Fibroblast of mammary gland (primary cell): ENCODE results near the gene STX5.

Source experiments
- DNase-seq: peaks from one replicate; pipeline ENCODE4 v3.0.0-alpha.2; 2010; ENCODE audit warnings: low read depth
- H3K4me3 ChIP-seq: 2 replicates; pipeline ENCODE4 v1.5.1; 2011; ENCODE audit warnings: low read depth, mild to moderate bottlenecking, low read length, moderate library complexity; ENCODE audit not compliant: control insufficient read depth
- TF ChIP-seq, protein P1 (sequence below): conservative IDR thresholded peaks from 2 replicates; pipeline ENCODE4 v1.5.1; 2011; ENCODE audit warnings: low read depth, low read length, inconsistent platforms; ENCODE audit not compliant: control insufficient read depth, insufficient read depth

Gene STX5

DNA sequence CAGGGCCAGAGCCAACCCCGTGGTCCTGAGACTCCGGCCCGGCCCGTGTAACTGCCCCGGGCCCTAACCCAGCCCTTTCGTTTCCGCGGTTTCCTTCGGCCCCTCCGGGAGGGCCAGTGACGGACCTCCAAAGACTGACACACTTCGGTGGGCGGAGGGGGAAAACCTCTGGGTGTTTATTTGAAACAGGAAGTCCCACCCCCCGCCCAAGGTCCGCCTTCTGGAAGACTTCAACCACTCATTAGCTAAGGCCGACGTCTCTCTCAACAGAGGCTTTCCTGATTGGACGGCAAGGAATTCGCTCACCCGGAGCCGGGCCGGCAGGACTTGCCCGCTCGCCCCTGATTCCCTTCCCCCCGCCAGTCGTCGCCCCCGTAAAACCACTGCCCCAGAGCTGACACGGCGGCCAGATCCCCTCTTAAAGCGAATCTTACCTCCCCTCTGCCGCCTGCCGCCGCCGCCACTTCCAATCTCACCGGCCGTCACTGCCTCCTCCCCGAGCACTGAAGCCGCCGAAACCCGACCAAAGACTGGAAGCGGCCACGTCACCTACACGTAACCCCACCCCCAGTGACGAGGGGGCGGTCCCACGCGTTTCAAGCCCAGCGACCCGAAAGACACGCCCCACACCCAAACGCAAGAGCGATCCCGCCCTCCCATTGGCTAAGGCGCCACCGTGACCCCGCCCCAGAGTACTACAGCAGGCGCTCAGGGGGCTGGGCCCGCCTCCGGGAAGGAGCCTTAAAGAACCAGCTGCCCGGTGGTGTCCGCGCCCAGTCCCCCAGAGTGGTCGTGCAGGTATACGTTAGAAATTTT, at the start of gene STX5:
Gene STX5 (minus strand): TSS at position 532 of the 816 bp plus-strand sequence. CDS start 808 bp downstream, outside the sequence.
- H3K4me3 ChIP-seq: peak within 1 kb of the TSS; percentile 67
- TF ChIP-seq, protein P1, sequence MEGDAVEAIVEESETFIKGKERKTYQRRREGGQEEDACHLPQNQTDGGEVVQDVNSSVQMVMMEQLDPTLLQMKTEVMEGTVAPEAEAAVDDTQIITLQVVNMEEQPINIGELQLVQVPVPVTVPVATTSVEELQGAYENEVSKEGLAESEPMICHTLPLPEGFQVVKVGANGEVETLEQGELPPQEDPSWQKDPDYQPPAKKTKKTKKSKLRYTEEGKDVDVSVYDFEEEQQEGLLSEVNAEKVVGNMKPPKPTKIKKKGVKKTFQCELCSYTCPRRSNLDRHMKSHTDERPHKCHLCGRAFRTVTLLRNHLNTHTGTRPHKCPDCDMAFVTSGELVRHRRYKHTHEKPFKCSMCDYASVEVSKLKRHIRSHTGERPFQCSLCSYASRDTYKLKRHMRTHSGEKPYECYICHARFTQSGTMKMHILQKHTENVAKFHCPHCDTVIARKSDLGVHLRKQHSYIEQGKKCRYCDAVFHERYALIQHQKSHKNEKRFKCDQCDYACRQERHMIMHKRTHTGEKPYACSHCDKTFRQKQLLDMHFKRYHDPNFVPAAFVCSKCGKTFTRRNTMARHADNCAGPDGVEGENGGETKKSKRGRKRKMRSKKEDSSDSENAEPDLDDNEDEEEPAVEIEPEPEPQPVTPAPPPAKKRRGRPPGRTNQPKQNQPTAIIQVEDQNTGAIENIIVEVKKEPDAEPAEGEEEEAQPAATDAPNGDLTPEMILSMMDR: no peak
- DNase-seq: peak; percentile 98

DNA sequence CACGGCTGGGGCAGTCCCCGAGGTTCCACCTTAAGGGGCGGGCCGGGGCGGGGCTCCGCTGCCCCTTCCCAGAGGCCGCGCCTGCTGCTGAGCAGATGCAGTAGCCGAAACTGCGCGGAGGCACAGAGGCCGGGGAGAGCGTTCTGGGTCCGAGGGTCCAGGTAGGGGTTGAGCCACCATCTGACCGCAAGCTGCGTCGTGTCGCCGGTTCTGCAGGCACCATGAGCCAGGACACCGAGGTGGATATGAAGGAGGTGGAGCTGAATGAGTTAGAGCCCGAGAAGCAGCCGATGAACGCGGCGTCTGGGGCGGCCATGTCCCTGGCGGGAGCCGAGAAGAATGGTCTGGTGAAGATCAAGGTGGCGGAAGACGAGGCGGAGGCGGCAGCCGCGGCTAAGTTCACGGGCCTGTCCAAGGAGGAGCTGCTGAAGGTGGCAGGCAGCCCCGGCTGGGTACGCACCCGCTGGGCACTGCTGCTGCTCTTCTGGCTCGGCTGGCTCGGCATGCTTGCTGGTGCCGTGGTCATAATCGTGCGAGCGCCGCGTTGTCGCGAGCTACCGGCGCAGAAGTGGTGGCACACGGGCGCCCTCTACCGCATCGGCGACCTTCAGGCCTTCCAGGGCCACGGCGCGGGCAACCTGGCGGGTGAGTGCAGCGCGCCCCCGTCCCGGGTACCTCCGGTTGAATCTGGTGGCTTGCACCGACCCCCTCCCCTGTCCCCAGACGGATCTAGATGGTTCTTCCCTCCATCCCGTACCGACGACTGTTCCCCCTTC, 49.1 kb upstream of the STX5 start, which contains the start of gene SLC3A2:
Gene SLC3A2 (plus strand): TSS at position 94 of the 776 bp plus-strand sequence. CDS start 128 bp downstream, at position 222.
- peak; percentile 84 for DNase-seq
- TF ChIP-seq, protein P1: peak; percentile 27
- H3K4me3 ChIP-seq: peak within 1 kb of the TSS; percentile 98

DNA sequence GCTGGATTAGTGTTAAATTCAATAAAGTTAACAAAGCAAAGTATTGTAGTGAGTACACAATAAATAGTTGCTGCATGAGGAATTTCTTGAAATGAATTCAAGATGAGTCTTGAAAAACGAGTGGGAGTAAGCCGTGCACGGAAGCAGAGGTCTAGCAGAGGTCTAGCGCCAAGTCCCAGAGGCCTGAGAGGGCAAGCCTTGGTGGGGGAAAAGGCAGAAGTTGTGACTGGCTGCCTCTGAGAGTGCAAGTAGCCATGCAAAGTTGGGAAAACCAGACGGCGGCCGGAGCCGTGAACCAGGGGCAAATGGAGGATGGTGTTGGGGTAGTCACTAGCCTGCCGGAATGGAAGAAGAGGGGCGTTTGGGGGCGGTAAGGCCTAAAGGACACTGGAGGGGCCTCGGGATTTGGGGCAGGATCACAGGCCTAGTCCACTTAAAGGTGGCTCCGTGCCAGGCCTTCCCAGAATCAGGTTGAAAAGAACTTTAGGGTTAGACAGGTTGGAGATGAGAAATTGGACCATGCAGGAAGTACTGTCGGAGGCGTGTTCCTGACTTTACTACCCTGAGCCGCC, 48.5 kb upstream of the STX5 start:
- peak overlapping the region; percentile 98 for H3K4me3 ChIP-seq
- TF ChIP-seq, protein P1: no peak
- peak; percentile 95 for DNase-seq

- H3K4me3 ChIP-seq: peak overlapping the region; percentile 13
- peak; percentile 54 for DNase-seq
- TF ChIP-seq, protein P1: no peak
Measured at GRCh38 chr11:62879235-62879978, 47.6 kb upstream of the STX5 start.

GRCh38 chr11:62876712-62877111, 44.9 kb upstream of the STX5 start:
- H3K4me3 ChIP-seq: no peak overlapping the region
- DNase-seq: no peak
- TF ChIP-seq, protein P1: no peak
